IPS-18a (cell line): ENCODE results near the gene TRIM39.
A peak's percentile ranks its signal among the peaks of the same experiment; 100 is the strongest.
"Not testable (repeated sequence)": the region's sequence is repeated elsewhere in the genome, so short reads cannot be mapped to it uniquely, and the experiment has no call there.

ENCODE experiments used
- H3K27ac ChIP-seq: one replicate; pipeline ENCODE4 v1.5.1; 2013; ENCODE audit warnings: low read length
- H3K27me3 ChIP-seq: one replicate; pipeline ENCODE4 v1.6.1; 2013; ENCODE audit warnings: mild to moderate bottlenecking, low read length; ENCODE audit not compliant: control insufficient read depth, insufficient read depth
- H3K36me3 ChIP-seq: one replicate; pipeline ENCODE4 v1.6.1; 2013; ENCODE audit warnings: low read depth, low read length; ENCODE audit not compliant: control insufficient read depth
- H3K4me1 ChIP-seq: one replicate; pipeline ENCODE4 v1.6.1; 2013; ENCODE audit warnings: low read depth, low read length; ENCODE audit not compliant: control insufficient read depth
- H3K4me3 ChIP-seq: one replicate; pipeline ENCODE4 v1.5.1; 2013; ENCODE audit warnings: low read length
- H3K9ac ChIP-seq: one replicate; pipeline ENCODE4 v1.6.1; 2013; ENCODE audit warnings: mild to moderate bottlenecking, low read length, moderate library complexity
- H3K9me3 ChIP-seq: one replicate; pipeline ENCODE4 v1.6.1; 2013; ENCODE audit warnings: low read depth, low read length; ENCODE audit not compliant: control insufficient read depth

TRIM39 gene

GRCh38 chr6:30352550-30352949 lies 25.8 kb downstream of the TRIM39 start:
- Histone ChIP-seq H3K27me3 (no peaks in the 10 kb centered on the region), H3K4me1 (no peaks in the 10 kb centered on the region), H3K27ac (no peak overlapping the region), H3K9me3 (no peaks in the 10 kb centered on the region), H3K36me3 (no peaks in the 10 kb centered on the region), H3K9ac (no peak overlapping the region), H3K4me3 (no peak overlapping the region)

GRCh38 chr6:30355281-30355680 lies 28.6 kb downstream of the TRIM39 start:
- Histone ChIP-seq H3K27ac (no peak overlapping the region), H3K36me3 (no peaks in the 10 kb centered on the region), H3K4me1 (no peaks in the 10 kb centered on the region), H3K27me3 (peaks cover 24% of the 10 kb centered on the region), H3K9me3 (no peaks in the 10 kb centered on the region), H3K9ac (no peak overlapping the region), H3K4me3 (no peak overlapping the region)

- H3K4me1 ChIP-seq: no peaks in the 10 kb centered on the region
- H3K27me3 ChIP-seq: peaks cover 37% of the 10 kb centered on the region
- no peak overlapping the region for H3K9ac ChIP-seq
- no peaks in the 10 kb centered on the region for H3K9me3 ChIP-seq
- no peak overlapping the region for H3K4me3 ChIP-seq
- no peak overlapping the region for H3K27ac ChIP-seq
- no peaks in the 10 kb centered on the region for H3K36me3 ChIP-seq
Observed at GRCh38 chr6:30356536-30356935, 29.8 kb downstream of the TRIM39 start.

GRCh38 chr6:30357678-30358540 lies 31.2 kb downstream of the TRIM39 start:
- Histone ChIP-seq H3K4me3 (peak overlapping the region; percentile 62), H3K9ac (peak overlapping the region; percentile 43), H3K27me3 (peaks cover 43% of the 10 kb centered on the region), H3K9me3 (no peaks in the 10 kb centered on the region), H3K36me3 (no peaks in the 10 kb centered on the region), H3K4me1 (no peaks in the 10 kb centered on the region), H3K27ac (no peak overlapping the region)

GRCh38 chr6:30359276-30359675 lies 32.5 kb downstream of the TRIM39 start:
- H3K4me1 ChIP-seq: no peaks in the 10 kb centered on the region
- no peak overlapping the region for H3K4me3 ChIP-seq
- H3K36me3 ChIP-seq: no peaks in the 10 kb centered on the region
- H3K27ac ChIP-seq: no peak overlapping the region
- no peak overlapping the region for H3K9ac ChIP-seq
- peaks cover 43% of the 10 kb centered on the region for H3K27me3 ChIP-seq
- H3K9me3 ChIP-seq: no peaks in the 10 kb centered on the region

GRCh38 chr6:30360139-30360538 lies 33.4 kb downstream of the TRIM39 start:
- peaks cover 43% of the 10 kb centered on the region for H3K27me3 ChIP-seq
- no peak overlapping the region for H3K27ac ChIP-seq
- no peaks in the 10 kb centered on the region for H3K36me3 ChIP-seq
- H3K9ac ChIP-seq: no peak overlapping the region
- no peaks in the 10 kb centered on the region for H3K4me1 ChIP-seq
- no peaks in the 10 kb centered on the region for H3K9me3 ChIP-seq
- H3K4me3 ChIP-seq: no peak overlapping the region

GRCh38 chr6:30361661-30362060 lies 34.9 kb downstream of the TRIM39 start:
- Histone ChIP-seq H3K4me3 (no peak overlapping the region), H3K27me3 (peaks cover 43% of the 10 kb centered on the region), H3K27ac (no peak overlapping the region), H3K36me3 (no peaks in the 10 kb centered on the region), H3K9ac (no peak overlapping the region), H3K4me1 (no peaks in the 10 kb centered on the region), H3K9me3 (no peaks in the 10 kb centered on the region)

GRCh38 chr6:30363459-30363858 lies 36.7 kb downstream of the TRIM39 start:
- Histone ChIP-seq H3K4me1 (no peaks in the 10 kb centered on the region), H3K9me3 (no peaks in the 10 kb centered on the region), H3K27me3 (peaks cover 36% of the 10 kb centered on the region), H3K4me3 (no peak overlapping the region), H3K9ac (no peak overlapping the region), H3K36me3 (no peaks in the 10 kb centered on the region), H3K27ac (no peak overlapping the region)

- Histone ChIP-seq H3K4me1 (no peaks in the 10 kb centered on the region), H3K4me3 (no peak overlapping the region), H3K9ac (no peak overlapping the region), H3K27ac (no peak overlapping the region), H3K36me3 (no peaks in the 10 kb centered on the region), H3K27me3 (peaks cover 26% of the 10 kb centered on the region), H3K9me3 (no peaks in the 10 kb centered on the region)
Observed at GRCh38 chr6:30364591-30364990, 37.9 kb downstream of the TRIM39 start.

- not testable (repeated sequence) for H3K9ac ChIP-seq, H3K27ac ChIP-seq, H3K9me3 ChIP-seq, H3K4me3 ChIP-seq, H3K27me3 ChIP-seq, H3K4me1 ChIP-seq, H3K36me3 ChIP-seq
Observed at GRCh38 chr6:30369280-30369679, 42.6 kb downstream of the TRIM39 start.

- no peak overlapping the region for H3K9ac ChIP-seq
- H3K4me3 ChIP-seq: no peak overlapping the region
- H3K4me1 ChIP-seq: no peaks in the 10 kb centered on the region
- H3K27ac ChIP-seq: no peak overlapping the region
- H3K27me3 ChIP-seq: no peaks in the 10 kb centered on the region
- H3K9me3 ChIP-seq: no peaks in the 10 kb centered on the region
- H3K36me3 ChIP-seq: no peaks in the 10 kb centered on the region
Observed at GRCh38 chr6:30378290-30378937, 51.7 kb downstream of the TRIM39 start.

GRCh38 chr6:30380464-30380863 lies 53.7 kb downstream of the TRIM39 start:
- no peaks in the 10 kb centered on the region for H3K9me3 ChIP-seq
- H3K4me3 ChIP-seq: no peak overlapping the region
- peaks cover 5% of the 10 kb centered on the region for H3K27me3 ChIP-seq

More at GRCh38 chr6:30380464-30380863, 53.7 kb downstream of the TRIM39 start:
- Histone ChIP-seq H3K4me1 (no peaks in the 10 kb centered on the region), H3K27ac (no peak overlapping the region), H3K36me3 (no peaks in the 10 kb centered on the region), H3K9ac (no peak overlapping the region)
